SK-N-SH (cell line): ENCODE results near the gene COL3A1.

Experiments used
- SIN3A ChIP-seq: IDR thresholded peaks from 2 replicates; pipeline ENCODE4 v1.6.1; 2012; ENCODE audit warnings: low read depth, mild to moderate bottlenecking, low read length, moderate library complexity, borderline replicate concordance
- TF ChIP-seq, protein P1 (sequence below): fragments of 200-600 bp; sonication (generic); IDR thresholded peaks from 2 replicates; pipeline ENCODE4 v1.6.1; 2017; ENCODE audit warnings: antibody characterized with exemption, mild to moderate bottlenecking, moderate library complexity

DNA sequence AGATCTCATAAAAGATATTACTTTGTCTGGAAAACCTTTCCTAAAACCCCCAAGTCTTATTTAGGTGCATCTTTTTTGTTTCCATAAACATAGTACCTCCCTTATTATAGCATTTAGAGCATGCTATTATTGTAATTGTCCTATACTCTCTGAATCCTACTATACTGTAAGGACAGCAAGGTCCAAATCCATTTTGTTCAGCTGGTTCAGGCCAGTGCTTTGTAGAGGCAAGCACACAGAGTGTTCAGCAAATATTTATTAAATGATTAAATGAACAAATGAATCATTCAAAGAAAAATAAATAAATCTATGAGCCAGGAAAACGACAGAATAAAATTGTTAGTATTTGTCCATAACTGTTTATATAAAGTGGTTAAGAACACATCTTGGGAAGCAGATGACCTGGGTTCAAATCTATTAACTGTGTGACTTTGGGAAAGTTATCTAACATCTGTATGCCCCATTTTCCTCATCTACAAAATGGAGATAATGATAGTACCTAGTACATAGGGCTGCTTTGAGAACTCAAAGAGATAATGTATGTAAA lies 86.0 kb downstream of the COL3A1 start:
- TF ChIP-seq, protein P1, sequence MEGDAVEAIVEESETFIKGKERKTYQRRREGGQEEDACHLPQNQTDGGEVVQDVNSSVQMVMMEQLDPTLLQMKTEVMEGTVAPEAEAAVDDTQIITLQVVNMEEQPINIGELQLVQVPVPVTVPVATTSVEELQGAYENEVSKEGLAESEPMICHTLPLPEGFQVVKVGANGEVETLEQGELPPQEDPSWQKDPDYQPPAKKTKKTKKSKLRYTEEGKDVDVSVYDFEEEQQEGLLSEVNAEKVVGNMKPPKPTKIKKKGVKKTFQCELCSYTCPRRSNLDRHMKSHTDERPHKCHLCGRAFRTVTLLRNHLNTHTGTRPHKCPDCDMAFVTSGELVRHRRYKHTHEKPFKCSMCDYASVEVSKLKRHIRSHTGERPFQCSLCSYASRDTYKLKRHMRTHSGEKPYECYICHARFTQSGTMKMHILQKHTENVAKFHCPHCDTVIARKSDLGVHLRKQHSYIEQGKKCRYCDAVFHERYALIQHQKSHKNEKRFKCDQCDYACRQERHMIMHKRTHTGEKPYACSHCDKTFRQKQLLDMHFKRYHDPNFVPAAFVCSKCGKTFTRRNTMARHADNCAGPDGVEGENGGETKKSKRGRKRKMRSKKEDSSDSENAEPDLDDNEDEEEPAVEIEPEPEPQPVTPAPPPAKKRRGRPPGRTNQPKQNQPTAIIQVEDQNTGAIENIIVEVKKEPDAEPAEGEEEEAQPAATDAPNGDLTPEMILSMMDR, result no peak
- TF ChIP-seq SIN3A, result no peak
